H1 (cell line): Measurements from ENCODE around the gene TMIGD2. TPM values are rescaled to one million over a fixed set of nuclear protein-coding genes. Genes with fewer than 3 reads are reported as not detected.

ENCODE experiments used
- CTCF ChIA-PET: fragments of 300-600 bp; sonication (Branson Sonifier 250); formaldehyde crosslinking; loops from one replicate; lab custom pipeline; 2021; ENCODE audit not compliant: partially characterized antibody; lab: Charles Lee
- POLR2A ChIA-PET: fragments of 300-600 bp; sonication (Branson Sonifier 250); formaldehyde crosslinking; loops from one replicate; lab custom pipeline; 2021; ENCODE audit warnings: inconsistent platforms; ENCODE audit not compliant: partially characterized antibody; lab: Charles Lee
- DNase-seq, 2 experiments: peaks; one replicate each; pipeline versions ENCODE4 v3.0.0 to v3.0.0-alpha.2; 2010 to 2022; ENCODE audit warnings: low spot score in 2 of 2, low read depth in 1 of 2, mixed read lengths in 1 of 2
- FAIRE-seq: peaks from 2 replicates; lab custom pipeline; 2011; peaks lifted over from hg19 to GRCh38; lab: Jason Lieb, UNC
- H2AFZ ChIP-seq: 2 replicates; pipeline ENCODE4 v1.8.1; 2012; ENCODE audit warnings: low read length, inconsistent platforms
- H2AK5ac ChIP-seq: 2 replicates; pipeline ENCODE4 v1.6.1; 2013; ENCODE audit warnings: low read depth, low read length
- H2BK120ac ChIP-seq: replicated peaks from 2 replicates; pipeline ENCODE3; 2013; ENCODE audit warnings: low read depth, low read length, inconsistent platforms
- H2BK12ac ChIP-seq: 2 replicates; pipeline ENCODE4 v1.6.1; 2013; ENCODE audit warnings: low read depth, low read length
- H2BK15ac ChIP-seq: 2 replicates; pipeline ENCODE4 v1.6.1; 2013; ENCODE audit warnings: low read length
- H2BK20ac ChIP-seq: 2 replicates; pipeline ENCODE4 v1.6.1; 2013; ENCODE audit warnings: low read length
- H2BK5ac ChIP-seq: 2 replicates; pipeline ENCODE4 v1.6.1; 2013; ENCODE audit warnings: low read depth, low read length
- H3K14ac ChIP-seq: 2 replicates; pipeline ENCODE4 v1.6.1; 2013; ENCODE audit warnings: inconsistent platforms; ENCODE audit not compliant: insufficient read length
- H3K18ac ChIP-seq: 2 replicates; pipeline ENCODE4 v1.6.1; 2013; ENCODE audit warnings: low read length; ENCODE audit errors: extremely low read depth
- H3K23ac ChIP-seq: 2 replicates; pipeline ENCODE4 v1.6.1; 2013; ENCODE audit warnings: inconsistent platforms; ENCODE audit not compliant: insufficient read length
- H3K23me2 ChIP-seq: 2 replicates; pipeline ENCODE4 v1.6.1; 2013; ENCODE audit warnings: low read depth, low read length
- H3K27ac ChIP-seq: 2 replicates; pipeline ENCODE4 v1.6.1; 2011; ENCODE audit warnings: low read depth, low read length, inconsistent platforms
- H3K27me3 ChIP-seq, 4 experiments: replicated peaks in 1 of 4; 1 replicate in 1 of 4; 2 replicates in 3 of 4; pipeline versions ENCODE4 v1.6.1 to v1.8.1; 2011 to 2013; ENCODE audit warnings: low read length in 3 of 4, mild to moderate bottlenecking in 3 of 4, inconsistent platforms in 2 of 4, mixed read lengths in 2 of 4, moderate library complexity in 1 of 4; ENCODE audit not compliant: control insufficient read depth in 3 of 4, insufficient read depth in 3 of 4; ENCODE audit errors: extremely low read depth in 1 of 4
- H3K36me3 ChIP-seq, 4 experiments: 2 replicates each; pipeline versions ENCODE4 v1.6.1 to v1.8.1; 2011 to 2013; ENCODE audit warnings: mild to moderate bottlenecking in 4 of 4, low read length in 3 of 4, moderate library complexity in 2 of 4, control low read depth in 1 of 4, inconsistent platforms in 1 of 4; ENCODE audit not compliant: insufficient read depth in 4 of 4, control insufficient read depth in 2 of 4
- H3K4ac ChIP-seq: replicated peaks from 2 replicates; pipeline ENCODE3; 2013; ENCODE audit warnings: low read length, low read depth, mixed read lengths, inconsistent platforms; ENCODE audit not compliant: insufficient read length
- H3K4me1 ChIP-seq, 4 experiments: replicated peaks in 1 of 4; 1 replicate in 1 of 4; 2 replicates in 3 of 4; pipeline versions ENCODE4 v1.6.1 to v1.8.1; 2011 to 2013; ENCODE audit warnings: low read length in 3 of 4, inconsistent platforms in 2 of 4, mixed read lengths in 1 of 4; ENCODE audit not compliant: insufficient read depth in 4 of 4, control insufficient read depth in 3 of 4
- H3K4me2 ChIP-seq, 2 experiments: 2 replicates each; pipeline versions ENCODE4 v1.6.1 to v1.8.1; 2011 to 2013; ENCODE audit warnings: low read depth in 2 of 2, low read length in 2 of 2, control low read depth in 1 of 2, inconsistent platforms in 1 of 2, mild to moderate bottlenecking in 1 of 2; ENCODE audit not compliant: insufficient read depth in 1 of 2
- H3K4me3 ChIP-seq, 4 experiments: fragments of 200-600, 300-600 bp in 1 of 4; sonication (generic), shearing (Covaris generic), sonication (Bioruptor Twin) in 1 of 4; 2 replicates each; pipeline versions ENCODE4 v1.5.1 to v1.8.1; 2011 to 2016; ENCODE audit warnings: low read length in 4 of 4, low read depth in 3 of 4, control low read depth in 2 of 4, inconsistent platforms in 2 of 4, mild to moderate bottlenecking in 2 of 4, mixed read lengths in 1 of 4, moderate library complexity in 1 of 4; ENCODE audit not compliant: insufficient read depth in 2 of 4; ENCODE audit errors: extremely low read depth in 1 of 4
- H3K56ac ChIP-seq: replicated peaks from 2 replicates; pipeline ENCODE3; 2013; ENCODE audit warnings: low read depth, mild to moderate bottlenecking, mixed read lengths, low read length, inconsistent platforms; ENCODE audit not compliant: insufficient read length
- H3K79me1 ChIP-seq: 2 replicates; pipeline ENCODE4 v1.6.1; 2013; ENCODE audit warnings: low read depth, low read length, control low read depth
- H3K79me2 ChIP-seq, 2 experiments: 2 replicates each; pipeline versions ENCODE4 v1.6.1 to v1.8.1; 2012 to 2013; ENCODE audit warnings: low read length in 2 of 2, mild to moderate bottlenecking in 2 of 2, inconsistent platforms in 1 of 2; ENCODE audit not compliant: insufficient read depth in 2 of 2, control insufficient read depth in 1 of 2
- H3K9ac ChIP-seq, 4 experiments: replicated peaks in 1 of 4; 1 replicate in 1 of 4; 2 replicates in 3 of 4; pipeline versions ENCODE4 v1.6.1 to v1.8.1; 2011 to 2013; ENCODE audit warnings: low read depth in 3 of 4, low read length in 3 of 4, control low read depth in 2 of 4, mild to moderate bottlenecking in 2 of 4, moderate library complexity in 2 of 4, inconsistent platforms in 1 of 4; ENCODE audit errors: extremely low read depth in 1 of 4
- H3K9me3 ChIP-seq, 2 experiments: 2 replicates each; pipeline versions ENCODE4 v1.6.1 to v1.8.1; 2012 to 2013; ENCODE audit warnings: mild to moderate bottlenecking in 2 of 2, moderate library complexity in 2 of 2, control low read depth in 1 of 2, inconsistent platforms in 1 of 2, low read depth in 1 of 2, low read length in 1 of 2, mixed read lengths in 1 of 2; ENCODE audit not compliant: insufficient read depth in 2 of 2
- H4K20me1 ChIP-seq, 2 experiments: replicated peaks in 1 of 2; 2 replicates each; pipeline versions ENCODE3 to v1.8.1; 2011 to 2013; ENCODE audit warnings: inconsistent platforms in 2 of 2, low read length in 2 of 2, mild to moderate bottlenecking in 1 of 2; ENCODE audit not compliant: insufficient read depth in 2 of 2, control insufficient read depth in 1 of 2
- H4K5ac ChIP-seq: 2 replicates; pipeline ENCODE4 v1.6.1; 2013; ENCODE audit warnings: low read length, low read depth, mixed read lengths, inconsistent platforms; ENCODE audit not compliant: insufficient read length
- H4K8ac ChIP-seq: 2 replicates; pipeline ENCODE4 v1.8.0; 2013; ENCODE audit warnings: mild to moderate bottlenecking, moderate library complexity, low read length, inconsistent platforms; ENCODE audit not compliant: insufficient read depth; ENCODE audit errors: extremely low read depth
- H4K91ac ChIP-seq: replicated peaks from 2 replicates; pipeline ENCODE3; 2013; ENCODE audit warnings: low read length, mixed read lengths, inconsistent platforms; ENCODE audit not compliant: insufficient read length
- MAFK ChIP-seq: IDR thresholded peaks from 2 replicates; pipeline ENCODE4 v1.6.1; 2012; ENCODE audit warnings: low read depth, mild to moderate bottlenecking, improper control_type of control experiment, low read length
- RAD21 ChIP-seq, 2 experiments: IDR thresholded peaks in 1 of 2; conservative IDR thresholded peaks in 1 of 2; 2 replicates each; pipeline ENCODE4 v1.6.1; 2011; ENCODE audit warnings: low read depth in 2 of 2, low read length in 2 of 2, improper control_type of control experiment in 1 of 2, inconsistent platforms in 1 of 2, mild to moderate bottlenecking in 1 of 2, moderate library complexity in 1 of 2
- WGBS, 2 experiments: shearing (Covaris generic) in 1 of 2; methylation state at CpG; one replicate each; pipeline versions ENCODE4 v1.1.6 to v1.1.7; 2013 to 2015; ENCODE audit warnings: low lambda C conversion rate in 2 of 2, mixed read lengths in 2 of 2, inconsistent platforms in 1 of 2, low coverage in 1 of 2, missing lambda C conversion rate in 1 of 2; ENCODE audit not compliant: insufficient replicate concordance in 2 of 2, insufficient coverage in 1 of 2, insufficient read length in 1 of 2; ENCODE audit errors: extremely low coverage in 1 of 2, missing lambda C conversion rate in 1 of 2; 5-methylcytosine and 5-hydroxymethylcytosine counted together
- polyA plus RNA-seq, 7 experiments: library from polyadenylated mRNA; depleted of rRNA in 3 of 7; stranded (reverse) in 5 of 7; unstranded in 2 of 7; fragments of >200 nt in 5 of 7; fragments of 200-250 nt in 2 of 7; gene quantifications; 1 replicate in 5 of 7; 2 replicates in 1 of 7; 4 replicates in 1 of 7; pipeline versions ENCODE4 v1.2.1 to v1.2.3, GENCODE V29; 2011 to 2013; ENCODE audit warnings: missing spikeins in 2 of 7, mixed read lengths in 2 of 7
- total RNA-seq: library from RNA; stranded (reverse); fragmentation: NEBNext Ultra II Directional; extraction: Animal tissue kit (Norgen Biotek cat#: 25700); gene quantifications from 2 replicates; pipeline ENCODE4 v1.2.1, GENCODE V29; 2021

TMIGD2 gene
- total and polyA plus RNA-seq, 2 of the 8 experiments (the other 6 are each of a cell fraction or from before 2014, with no cell fraction given), result 0.39 to 0.41 TPM

- CTCF ChIA-PET, result interaction anchor here (0.5 to 1.9 kb wide), 3 partner anchors 9 to 1810 kb away, joined by 3 to 9 read pairs (median 8); no protein-coding TSS in a partner anchor
- no peak overlapping the region for H3K18ac ChIP-seq
- WGBS, 2 experiments, result 87% methylated on average over 14 of the region's 28 CpGs; no CpG with 5 or more reads in 1 of the 2 experiments
Observed at GRCh38 chr19:4258181-4258580, 44.0 kb downstream of the TMIGD2 start.

More at GRCh38 chr19:4258181-4258580, 44.0 kb downstream of the TMIGD2 start:
- H2BK5ac ChIP-seq, result no peak overlapping the region
- H3K36me3 ChIP-seq, result peaks cover 4 to 51% (median 25%) of the 10 kb centered on the region in 4 experiments; a peak in 7 of 8 replicates
- peaks cover 7 to 11% of the 10 kb centered on the region in 2 experiments; a peak in 3 of 4 replicates for H3K9me3 ChIP-seq
- POLR2A ChIA-PET, result interaction anchor here (1.1 to 3.9 kb wide), 4 partner anchors 10 to 367 kb away, joined by 3 to 16 read pairs (median 3); partner anchors contain the start of genes STAP2 and YJU2
- no peak overlapping the region for H2BK120ac ChIP-seq
- H3K56ac ChIP-seq, result no peak overlapping the region
- no peak overlapping the region for H3K23ac ChIP-seq
- no peak overlapping the region; the same call in 1 of the 2 replicates for H4K8ac ChIP-seq
- no peaks in the 10 kb centered on the region for H4K20me1 ChIP-seq
- DNase-seq (no peak), FAIRE-seq (no peak)
- H3K4me1 ChIP-seq, result no peaks in the 10 kb centered on the region
- no peaks in the 10 kb centered on the region for H3K27me3 ChIP-seq
- H3K4me3 ChIP-seq, result no peak overlapping the region
- H3K14ac ChIP-seq, result no peak overlapping the region
- H3K79me1 ChIP-seq, result no peaks in the 10 kb centered on the region
- no peak for TF ChIP-seq RAD21 (IDR thresholded peaks at IDR 0.05 in 1 of 2, conservative IDR thresholded peaks at IDR 0.05 in 1 of 2; ENCODE audit: low read depth in 2 of 2, low read length in 2 of 2)
- no peak for TF ChIP-seq MAFK
- H2BK15ac ChIP-seq, result no peak overlapping the region
- no peak overlapping the region for H2BK20ac ChIP-seq
- no peak overlapping the region for H4K5ac ChIP-seq
- no peak overlapping the region for H3K27ac ChIP-seq
- no peak overlapping the region for H3K9ac ChIP-seq
- no peak overlapping the region for H2BK12ac ChIP-seq
- H3K79me2 ChIP-seq, result no peaks in the 10 kb centered on the region
- H3K4me2 ChIP-seq, result no peak overlapping the region
- H2AK5ac ChIP-seq, result no peak overlapping the region
- no peak overlapping the region for H3K4ac ChIP-seq
- no peaks in the 10 kb centered on the region for H3K23me2 ChIP-seq
- H4K91ac ChIP-seq, result no peak overlapping the region
- no peak overlapping the region for H2AFZ ChIP-seq
